ENCODE measurements around the gene ALDH1A2. TPM values are rescaled to one million over a fixed set of nuclear protein-coding genes. Genes with fewer than 3 reads are reported as not detected.

Gene ALDH1A2
- polyA plus RNA-seq, 1 donor from 2014 or later = 0.24 TPM

- Histone ChIP-seq H3K9ac (ENCODE audit: low read length) (no peak overlapping the region), H3K27ac (ENCODE audit: low read length) (no peak overlapping the region), H3F3A (ENCODE audit: insufficient read depth, low read length, poor library complexity, severe bottlenecking) (no peaks in the 10 kb centered on the region), H3K79me2 (replicated peaks; ENCODE audit: insufficient read depth, low read length) (no peaks in the 10 kb centered on the region), H3K36me3 (ENCODE audit: insufficient read depth, low read length) (no peaks in the 10 kb centered on the region), H4K20me1 (ENCODE audit: insufficient read depth) (no peaks in the 10 kb centered on the region), H3K4me2 (ENCODE audit: low read length) (no peak overlapping the region), H3K27me3 (ENCODE audit: insufficient read depth, low read depth, low read length) (no peaks in the 10 kb centered on the region), H3K4me3 (ENCODE audit: low read length) (no peak overlapping the region), H2AFZ (ENCODE audit: low read depth, low read length) (no peak overlapping the region), H3K9me2 (ENCODE audit: insufficient read depth, low read length) (no peaks in the 10 kb centered on the region), H3K9me3 (ENCODE audit: low read length) (no peaks in the 10 kb centered on the region)
- TF ChIP-seq EP300 (conservative IDR thresholded peaks at IDR 0.05; ENCODE audit: poor library complexity, severe bottlenecking) (no peak), REST (IDR thresholded peaks at IDR 0.05; ENCODE audit: borderline replicate concordance) (no peak), EZH2 (IDR thresholded peaks at IDR 0.05; ENCODE audit: borderline replicate concordance, insufficient read depth, low read length, poor library complexity, severe bottlenecking) (no peak), MXI1 (conservative IDR thresholded peaks at IDR 0.05; ENCODE audit: poor library complexity, severe bottlenecking) (no peak), SMC3 (conservative IDR thresholded peaks at IDR 0.05; ENCODE audit: poor library complexity) (no peak), TAF1 (IDR thresholded peaks at IDR 0.05; ENCODE audit: low read depth) (no peak), CTCF (IDR thresholded peaks at IDR 0.05; ENCODE audit: poor library complexity, severe bottlenecking) (no peak), POLR2AphosphoS5 (IDR thresholded peaks at IDR 0.05) (no peak), RAD21 (conservative IDR thresholded peaks at IDR 0.05) (no peak)
These were observed 122.3 kb downstream of the ALDH1A2 start for GRCh38 chr15:57943171-57943570.

- no peaks in the 10 kb centered on the region for H3K9me2 ChIP-seq (ENCODE audit: insufficient read depth, low read length)
- H3K9me3 ChIP-seq (ENCODE audit: low read length) = no peaks in the 10 kb centered on the region
- H3K27ac ChIP-seq (ENCODE audit: low read length) = no peak overlapping the region
- H3K36me3 ChIP-seq (ENCODE audit: insufficient read depth, low read length) = no peaks in the 10 kb centered on the region
- no peak overlapping the region for H2AFZ ChIP-seq (ENCODE audit: low read depth, low read length)
- TF ChIP-seq SMC3 (conservative IDR thresholded peaks at IDR 0.05; ENCODE audit: poor library complexity) (no peak), TAF1 (IDR thresholded peaks at IDR 0.05; ENCODE audit: low read depth) (no peak), REST (IDR thresholded peaks at IDR 0.05; ENCODE audit: borderline replicate concordance) (no peak), MXI1 (conservative IDR thresholded peaks at IDR 0.05; ENCODE audit: poor library complexity, severe bottlenecking) (no peak), EP300 (conservative IDR thresholded peaks at IDR 0.05; ENCODE audit: poor library complexity, severe bottlenecking) (no peak)
- no peak overlapping the region for H3K4me3 ChIP-seq (ENCODE audit: low read length)
- H3K9ac ChIP-seq (ENCODE audit: low read length) = no peak overlapping the region
- no peaks in the 10 kb centered on the region for H4K20me1 ChIP-seq (ENCODE audit: insufficient read depth)
- H3F3A ChIP-seq (ENCODE audit: insufficient read depth, low read length, poor library complexity, severe bottlenecking) = no peaks in the 10 kb centered on the region
- no peaks in the 10 kb centered on the region for H3K79me2 ChIP-seq (replicated peaks; ENCODE audit: insufficient read depth, low read length)
- no peak overlapping the region for H3K4me2 ChIP-seq (ENCODE audit: low read length)
- H3K27me3 ChIP-seq (ENCODE audit: insufficient read depth, low read depth, low read length) = no peaks in the 10 kb centered on the region
These were observed 123.7 kb downstream of the ALDH1A2 start for GRCh38 chr15:57941816-57942215.

Data from neural cell (in vitro differentiated cells).